Mesenchymal stem cell (in vitro differentiated cells and primary cell): ENCODE results near the gene WNT4.

Experiments
- DNase-seq: peaks from one replicate; pipeline ENCODE4 v3.0.0-alpha.2; 2013
- H2AFZ ChIP-seq: one replicate; pipeline ENCODE4 v1.6.1; 2013; ENCODE audit warnings: low read depth, mild to moderate bottlenecking, control low read depth, inconsistent platforms, low read length, moderate library complexity
- H2AK5ac ChIP-seq: 2 replicates; pipeline ENCODE4 v1.6.1; 2013; ENCODE audit warnings: low read length, moderate library complexity, mild to moderate bottlenecking, inconsistent platforms; ENCODE audit not compliant: severe bottlenecking
- H2BK120ac ChIP-seq: one replicate; pipeline ENCODE4 v1.6.1; 2013; ENCODE audit warnings: low read depth, mild to moderate bottlenecking, inconsistent platforms, low read length, moderate library complexity
- H2BK12ac ChIP-seq, 2 experiments: one replicate each; pipeline ENCODE4 v1.6.1; 2013; ENCODE audit warnings: inconsistent platforms in 2 of 2, low read length in 2 of 2, mild to moderate bottlenecking in 2 of 2, moderate library complexity in 2 of 2, control low read depth in 1 of 2
- H2BK15ac ChIP-seq: one replicate; pipeline ENCODE4 v1.6.1; 2013; ENCODE audit warnings: mild to moderate bottlenecking, low read depth, inconsistent platforms; ENCODE audit not compliant: poor library complexity, severe bottlenecking
- H2BK5ac ChIP-seq: 2 replicates; pipeline ENCODE4 v1.6.1; 2013; ENCODE audit warnings: low read depth, mild to moderate bottlenecking, low read length, control low read depth, inconsistent platforms; ENCODE audit not compliant: poor library complexity, severe bottlenecking
- H3K14ac ChIP-seq, 2 experiments: one replicate each; pipeline ENCODE4 v1.6.1; 2013; ENCODE audit warnings: inconsistent platforms in 2 of 2, low read length in 2 of 2, control low read depth in 1 of 2, mild to moderate bottlenecking in 1 of 2, moderate library complexity in 1 of 2
- H3K18ac ChIP-seq, 2 experiments: one replicate each; pipeline ENCODE4 v1.6.1; 2013; ENCODE audit warnings: inconsistent platforms in 2 of 2, low read length in 2 of 2, control low read depth in 1 of 2, low read depth in 1 of 2, mild to moderate bottlenecking in 1 of 2
- H3K23ac ChIP-seq, 2 experiments: one replicate each; pipeline ENCODE4 v1.6.1; 2013; ENCODE audit warnings: inconsistent platforms in 2 of 2, low read length in 2 of 2, mild to moderate bottlenecking in 2 of 2, moderate library complexity in 2 of 2, control low read depth in 1 of 2
- H3K27ac ChIP-seq: 2 replicates; pipeline ENCODE4 v1.5.1; 2013; ENCODE audit warnings: mild to moderate bottlenecking, moderate library complexity, low read length, control low read depth, inconsistent platforms; ENCODE audit not compliant: poor library complexity, severe bottlenecking
- H3K27me3 ChIP-seq, 2 experiments: 2 replicates each; pipeline versions ENCODE4 v1.6.1 to v1.7.0; 2013; ENCODE audit warnings: low read length in 2 of 2, mild to moderate bottlenecking in 2 of 2, moderate library complexity in 2 of 2, control low read depth in 1 of 2, inconsistent platforms in 1 of 2; ENCODE audit not compliant: control insufficient read depth in 1 of 2, insufficient read depth in 1 of 2
- H3K36me3 ChIP-seq, 2 experiments: 2 replicates each; pipeline versions ENCODE4 v1.6.1 to v1.7.0; 2013; ENCODE audit warnings: low read length in 2 of 2, control low read depth in 1 of 2, inconsistent platforms in 1 of 2, low read depth in 1 of 2, mild to moderate bottlenecking in 1 of 2; ENCODE audit not compliant: insufficient read depth in 2 of 2, control insufficient read depth in 1 of 2
- H3K4ac ChIP-seq, 2 experiments: one replicate each; pipeline ENCODE4 v1.6.1; 2013; ENCODE audit warnings: inconsistent platforms in 2 of 2, low read length in 2 of 2, mild to moderate bottlenecking in 2 of 2, moderate library complexity in 2 of 2, control low read depth in 1 of 2, low read depth in 1 of 2
- H3K4me1 ChIP-seq: 2 replicates; pipeline ENCODE4 v1.6.1; 2013; ENCODE audit warnings: low read depth, low read length, control low read depth; ENCODE audit not compliant: control insufficient read depth, insufficient read depth
- H3K4me2 ChIP-seq: 2 replicates; pipeline ENCODE4 v1.6.1; 2013; ENCODE audit warnings: low read length, mild to moderate bottlenecking, inconsistent platforms; ENCODE audit not compliant: poor library complexity, severe bottlenecking
- H3K4me3 ChIP-seq, 2 experiments: 2 replicates each; pipeline versions ENCODE4 v1.5.1 to v1.7.0; 2013; ENCODE audit warnings: low read length in 2 of 2, mild to moderate bottlenecking in 2 of 2, control low read depth in 1 of 2, low read depth in 1 of 2; ENCODE audit not compliant: insufficient read depth in 1 of 2
- H3K79me1 ChIP-seq: replicated peaks from 2 replicates; pipeline ENCODE4 v1.6.1; 2013; ENCODE audit warnings: mild to moderate bottlenecking, control low read depth, low read length, inconsistent platforms; ENCODE audit not compliant: poor library complexity, severe bottlenecking
- H3K9ac ChIP-seq: 2 replicates; pipeline ENCODE4 v1.7.0; 2013; ENCODE audit warnings: mild to moderate bottlenecking, low read length, moderate library complexity
- H3K9me3 ChIP-seq: 2 replicates; pipeline ENCODE4 v1.7.0; 2013; ENCODE audit warnings: mild to moderate bottlenecking, low read length; ENCODE audit not compliant: control insufficient read depth
- H4K8ac ChIP-seq: one replicate; pipeline ENCODE4 v1.6.1; 2013; ENCODE audit warnings: inconsistent platforms, mild to moderate bottlenecking, low read length, moderate library complexity
- H4K91ac ChIP-seq: one replicate; pipeline ENCODE4 v1.6.1; 2013; ENCODE audit warnings: mild to moderate bottlenecking, low read length, inconsistent platforms
- WGBS: methylation state at CpG from one replicate; pipeline ENCODE4 v1.1.7; 2013; ENCODE audit warnings: mixed read lengths; 5-methylcytosine and 5-hydroxymethylcytosine counted together

Gene WNT4

GRCh38 chr1:22188914-22189313 lies 46.0 kb upstream of the WNT4 start:
- H3K36me3 ChIP-seq: no peaks in the 10 kb centered on the region
- H3K27ac ChIP-seq: no peak overlapping the region
- no peak overlapping the region for H3K23ac ChIP-seq
- no peak overlapping the region for H2BK5ac ChIP-seq
- no peak overlapping the region for H3K4me2 ChIP-seq
- no peak overlapping the region for H3K4ac ChIP-seq
- no peak overlapping the region for H2BK12ac ChIP-seq
- no peak overlapping the region for H2AFZ ChIP-seq
- no peaks in the 10 kb centered on the region for H3K9me3 ChIP-seq
- H3K4me1 ChIP-seq: peaks cover 2% of the 10 kb centered on the region
- H3K14ac ChIP-seq: no peak overlapping the region
- no peak overlapping the region for H2BK15ac ChIP-seq
- 91% methylated on average over 7 of the region's 7 CpGs for WGBS
- peaks cover 51 to 78% of the 10 kb centered on the region in 2 experiments for H3K27me3 ChIP-seq
- no peaks in the 10 kb centered on the region for H3K79me1 ChIP-seq
- no peak overlapping the region for H3K9ac ChIP-seq
- no peak overlapping the region for H4K8ac ChIP-seq
- no peak overlapping the region for H2BK120ac ChIP-seq
- no peak overlapping the region for H2AK5ac ChIP-seq
- H4K91ac ChIP-seq: no peak overlapping the region
- no peak overlapping the region for H3K18ac ChIP-seq
- H3K4me3 ChIP-seq: no peak overlapping the region
- DNase-seq: no peak

DNA sequence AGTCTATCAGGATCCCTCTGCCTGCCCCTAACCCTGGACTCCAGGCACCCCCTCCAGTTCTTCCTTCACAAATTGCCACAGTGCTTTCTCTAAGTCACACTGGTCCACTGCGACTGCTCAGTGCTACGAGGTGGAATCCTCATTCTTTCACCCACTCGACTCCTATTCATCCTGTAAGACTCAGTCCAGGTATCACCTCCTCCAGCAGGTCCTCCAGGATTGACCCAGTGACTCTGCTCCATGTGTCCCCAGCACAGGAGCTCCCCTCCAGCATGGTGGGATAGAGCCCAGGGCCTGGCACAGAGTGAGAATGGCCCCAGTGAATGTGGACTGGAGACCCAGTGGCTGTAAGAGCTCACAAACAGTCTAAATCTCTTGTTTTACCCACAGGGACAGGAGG lies 45.5 kb upstream of the WNT4 start:
- no peak overlapping the region for H3K18ac ChIP-seq
- no peak overlapping the region for H3K4ac ChIP-seq
- no peak overlapping the region for H2BK120ac ChIP-seq
- no peak overlapping the region for H3K23ac ChIP-seq
- H4K91ac ChIP-seq: no peak overlapping the region
- H3K14ac ChIP-seq: no peak overlapping the region
- H3K36me3 ChIP-seq: no peaks in the 10 kb centered on the region
- no peak overlapping the region for H2AFZ ChIP-seq
- H3K4me2 ChIP-seq: no peak overlapping the region
- H3K27ac ChIP-seq: no peak overlapping the region
- H2BK5ac ChIP-seq: no peak overlapping the region
- no peak overlapping the region for H3K9ac ChIP-seq
- no peak overlapping the region for H4K8ac ChIP-seq
- WGBS: 66% methylated on average over 3 of the region's 3 CpGs
- H3K4me3 ChIP-seq: no peak overlapping the region
- no peak for DNase-seq
- peaks cover 52 to 79% of the 10 kb centered on the region in 2 experiments for H3K27me3 ChIP-seq
- H3K9me3 ChIP-seq: no peaks in the 10 kb centered on the region
- no peak overlapping the region for H2BK15ac ChIP-seq
- H3K4me1 ChIP-seq: peaks cover 2% of the 10 kb centered on the region
- no peak overlapping the region for H2AK5ac ChIP-seq
- H3K79me1 ChIP-seq: no peaks in the 10 kb centered on the region
- H2BK12ac ChIP-seq: no peak overlapping the region

DNA sequence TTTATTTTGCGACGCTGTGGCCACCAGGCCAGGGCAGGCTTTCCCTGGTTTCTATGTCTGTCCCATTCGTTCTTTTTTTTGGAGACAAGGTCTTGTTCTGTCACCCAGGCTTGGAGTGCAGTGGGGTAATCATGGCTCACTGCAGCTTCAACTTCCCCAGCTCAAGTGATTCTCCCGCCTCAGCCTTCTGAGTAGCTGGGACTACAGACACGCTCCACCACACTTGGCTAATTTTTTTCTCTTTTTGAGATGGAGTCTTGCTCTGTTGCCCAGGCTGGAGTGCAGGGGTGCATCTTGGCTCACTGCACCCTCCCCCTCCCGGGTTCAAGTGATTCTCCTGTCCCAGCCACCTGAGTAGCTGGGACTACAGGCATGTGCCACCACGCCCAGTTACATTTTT lies 43.4 kb upstream of the WNT4 start:
- no peak overlapping the region for H2BK5ac ChIP-seq
- no peak overlapping the region for H2AK5ac ChIP-seq
- H3K18ac ChIP-seq: no peak overlapping the region
- H3K14ac ChIP-seq: no peak overlapping the region
- H2BK12ac ChIP-seq: no peak overlapping the region
- no peak overlapping the region for H2AFZ ChIP-seq
- H3K9ac ChIP-seq: no peak overlapping the region
- no peaks in the 10 kb centered on the region for H3K79me1 ChIP-seq
- no peak overlapping the region for H2BK120ac ChIP-seq
- no peak overlapping the region for H2BK15ac ChIP-seq
- 82% methylated on average over 7 of the region's 7 CpGs for WGBS
- H3K4me1 ChIP-seq: peaks cover 2% of the 10 kb centered on the region
- no peak overlapping the region for H3K4ac ChIP-seq
- H3K27ac ChIP-seq: no peak overlapping the region
- H4K8ac ChIP-seq: no peak overlapping the region
- H4K91ac ChIP-seq: no peak overlapping the region
- H3K9me3 ChIP-seq: no peaks in the 10 kb centered on the region
- H3K23ac ChIP-seq: no peak overlapping the region
- H3K36me3 ChIP-seq: no peaks in the 10 kb centered on the region
- H3K4me3 ChIP-seq: no peak overlapping the region
- peaks cover 59 to 92% of the 10 kb centered on the region in 2 experiments for H3K27me3 ChIP-seq
- DNase-seq: no peak
- no peak overlapping the region for H3K4me2 ChIP-seq

GRCh38 chr1:22184892-22185612 lies 42.2 kb upstream of the WNT4 start:
- Histone ChIP-seq H2BK5ac (no peak overlapping the region), H2AK5ac (no peak overlapping the region), H3K4me3 (peak overlapping the region in 1 of 2 experiments; percentile 1), H3K36me3 (no peaks in the 10 kb centered on the region), H3K4ac (no peak overlapping the region), H3K79me1 (no peaks in the 10 kb centered on the region), H3K4me2 (no peak overlapping the region), H3K4me1 (peaks cover 2% of the 10 kb centered on the region), H3K18ac (no peak overlapping the region), H3K23ac (no peak overlapping the region), H3K9ac (no peak overlapping the region), H3K9me3 (no peaks in the 10 kb centered on the region), H2BK15ac (no peak overlapping the region), H2AFZ (no peak overlapping the region), H3K27ac (no peak overlapping the region), H4K8ac (no peak overlapping the region), H2BK12ac (no peak overlapping the region), H3K14ac (peak overlapping the region in 1 of 2 experiments; percentile 58), H3K27me3 (peaks cover 53 to 79% of the 10 kb centered on the region in 2 experiments), H4K91ac (no peak overlapping the region), H2BK120ac (no peak overlapping the region)
- no peak for DNase-seq
- 75% methylated on average over 20 of the region's 21 CpGs for whole genome bisulfite sequencing
